ENCODE results near the gene KIAA2012.

KIAA2012 gene

GRCh38 chr2:202072737-202073401, at the start of gene KIAA2012:
Gene KIAA2012 (plus strand): TSS chr2:202073255. CDS start chr2:202073628, 373 bp downstream.
- no peak for DNase-seq (ENCODE audit: low spot score)

GRCh38 chr2:202023904-202024266, 49.2 kb upstream of the KIAA2012 start:
- DNase-seq (ENCODE audit: low spot score) = no peak

GRCh38 chr2:202024871-202025270, 48.2 kb upstream of the KIAA2012 start:
- DNase-seq (ENCODE audit: low spot score) = no peak

GRCh38 chr2:202025816-202026215, 47.2 kb upstream of the KIAA2012 start:
- DNase-seq (ENCODE audit: low spot score) = no peak

GRCh38 chr2:202026507-202026906, 46.5 kb upstream of the KIAA2012 start:
- no peak for DNase-seq (ENCODE audit: low spot score)

- no peak for DNase-seq (ENCODE audit: low spot score)
These were observed 42.4 kb upstream of the KIAA2012 start for GRCh38 chr2:202030691-202031090.

GRCh38 chr2:202031246-202031951, 41.7 kb upstream of the KIAA2012 start:
- no peak for DNase-seq (ENCODE audit: low spot score)

- DNase-seq (ENCODE audit: low spot score) = peak; percentile 28
These were observed 40.2 kb upstream of the KIAA2012 start for GRCh38 chr2:202032846-202033316.

GRCh38 chr2:202033317-202034248, 39.5 kb upstream of the KIAA2012 start, which contains the start of gene FZD7:
Gene FZD7 (plus strand): TSS chr2:202033855. CDS start chr2:202034648, 793 bp downstream.
- peak; percentile 90 for DNase-seq (ENCODE audit: low spot score)

- peak; percentile 9 for DNase-seq (ENCODE audit: low spot score)
These were observed 38.6 kb upstream of the KIAA2012 start for GRCh38 chr2:202034249-202035088.

- DNase-seq (ENCODE audit: low spot score) = no peak
These were observed 37.7 kb upstream of the KIAA2012 start for GRCh38 chr2:202035089-202035940.

GRCh38 chr2:202035941-202036372, 37.1 kb upstream of the KIAA2012 start:
- no peak for DNase-seq (ENCODE audit: low spot score)

GRCh38 chr2:202036601-202037037, 36.4 kb upstream of the KIAA2012 start:
- DNase-seq (ENCODE audit: low spot score) = no peak

- DNase-seq (ENCODE audit: low spot score) = no peak
These were observed 36.0 kb upstream of the KIAA2012 start for GRCh38 chr2:202037086-202037485.

- DNase-seq (ENCODE audit: low spot score) = peak; percentile 75
These were observed 34.4 kb upstream of the KIAA2012 start for GRCh38 chr2:202038471-202039277.

GRCh38 chr2:202039278-202040078, 33.6 kb upstream of the KIAA2012 start:
- peak; percentile 11 for DNase-seq (ENCODE audit: low spot score)

GRCh38 chr2:202040079-202040844, 32.8 kb upstream of the KIAA2012 start:
- DNase-seq (ENCODE audit: low spot score) = no peak

GRCh38 chr2:202042444-202042843, 30.6 kb upstream of the KIAA2012 start:
- DNase-seq (ENCODE audit: low spot score) = no peak
